Prostate gland (tissue), 2 donors: ENCODE data around the gene CRYGB.

Experiments used
- CTCF ChIP-seq, 4 experiments: fragments of 200-600 bp in 2 of 4; fragments of 450-650 bp in 2 of 4; sonication (generic) in 2 of 4; IDR thresholded peaks; 1 replicate in 3 of 4; 2 replicates in 1 of 4; pipeline ENCODE4 v1.5.1; 2016 to 2019; ENCODE audit warnings: antibody characterized with exemption in 4 of 4, mild to moderate bottlenecking in 2 of 4, moderate library complexity in 2 of 4
- POLR2A ChIP-seq: fragments of 450-650 bp; IDR thresholded peaks from one replicate; pipeline ENCODE4 v1.6.1; 2016; ENCODE audit warnings: antibody characterized with exemption, mild to moderate bottlenecking

DNA sequence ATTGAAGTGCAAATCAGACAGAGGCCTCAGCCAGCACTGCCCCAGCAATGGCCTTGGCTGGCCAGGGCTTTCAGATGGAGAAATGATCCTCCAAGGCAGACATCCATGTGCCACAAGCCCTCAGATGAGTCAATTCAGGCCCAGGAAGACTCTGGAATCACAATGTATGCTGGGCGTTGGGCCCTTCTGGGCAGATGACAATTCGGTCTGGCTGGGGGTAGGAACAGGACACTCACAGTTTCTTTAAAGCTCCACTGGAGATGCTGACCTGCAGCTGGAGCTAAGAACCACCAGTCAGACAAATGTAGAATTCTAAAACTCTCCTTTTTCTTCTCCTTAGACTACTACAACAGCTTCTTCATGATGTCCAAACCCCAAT is 9.3 kb downstream of the CRYGB start:
- TF ChIP-seq CTCF (IDR thresholded peaks at IDR 0.05), result no peak
- no peak for TF ChIP-seq POLR2A
